ENCODE data around the gene DENND4B. TPM values are rescaled to one million over a fixed set of nuclear protein-coding genes. Genes with fewer than 3 reads are reported as not detected.

The DENND4B gene
- total and polyA plus RNA-seq, 2 donors from 2014 or later, result 13.2 to 60.6 TPM

GRCh38 chr1:153944005-153944826 lies 2.3 kb downstream of the DENND4B start:
- FAIRE-seq, result no peak
- H3K9ac ChIP-seq (ENCODE audit: low read length in 3 of 3), result no peak overlapping the region
- peaks cover 2 to 24% (median 5%) of the 10 kb centered on the region in 3 donors for H3K36me3 ChIP-seq (ENCODE audit: control insufficient read depth in 2 of 3, insufficient read depth in 3 of 3, low read length in 3 of 3)
- DNase-seq, result peak in 2 of 5 donors; percentile 38 to 81
- TF ChIP-seq CTCF (IDR thresholded peaks at IDR 0.05; ENCODE audit: borderline replicate concordance, extremely low read depth, insufficient read depth), result no peak
- peak overlapping the region in 1 of 2 donors; percentile 90 for H3K27ac ChIP-seq (ENCODE audit: low read depth in 2 of 2, low read length in 2 of 2)
- H3K4me3 ChIP-seq (ENCODE audit: low read length in 3 of 3), result peak overlapping the region in 1 of 3 donors; percentile 65
- H3K27me3 ChIP-seq (ENCODE audit: control insufficient read depth, insufficient read depth, low read length), result no peaks in the 10 kb centered on the region
- peaks cover 0 to 16% (median 3%) of the 10 kb centered on the region in 3 donors for H3K4me1 ChIP-seq (ENCODE audit: control insufficient read depth in 2 of 3, insufficient read depth in 2 of 3, low read depth in 1 of 3, low read length in 3 of 3)
- intact Hi-C loops (cut with DNase I), result no loop called here
- H3K9me3 ChIP-seq (ENCODE audit: control insufficient read depth in 2 of 3, insufficient read depth in 1 of 3, low read length in 3 of 3), result no peaks in the 10 kb centered on the region

- no peak for TF ChIP-seq CTCF (IDR thresholded peaks at IDR 0.05; ENCODE audit: borderline replicate concordance, extremely low read depth, insufficient read depth)
- Histone ChIP-seq H3K4me3 (ENCODE audit: low read length in 3 of 3) (no peak overlapping the region), H3K27me3 (ENCODE audit: control insufficient read depth, insufficient read depth, low read length) (no peaks in the 10 kb centered on the region), H3K27ac (ENCODE audit: low read depth in 2 of 2, low read length in 2 of 2) (no peak overlapping the region), H3K9me3 (ENCODE audit: control insufficient read depth in 2 of 3, insufficient read depth in 1 of 3, low read length in 3 of 3) (no peaks in the 10 kb centered on the region), H3K4me1 (ENCODE audit: control insufficient read depth in 2 of 3, insufficient read depth in 2 of 3, low read depth in 1 of 3, low read length in 3 of 3) (peaks cover 0 to 16% (median 3%) of the 10 kb centered on the region in 3 donors), H3K9ac (ENCODE audit: low read length in 3 of 3) (no peak overlapping the region), H3K36me3 (ENCODE audit: control insufficient read depth in 2 of 3, insufficient read depth in 3 of 3, low read length in 3 of 3) (peaks cover 2 to 18% (median 5%) of the 10 kb centered on the region in 3 donors)
- peak in 2 of 5 donors; percentile 23 to 70 for DNase-seq
- no peak for FAIRE-seq
- intact Hi-C loops (cut with DNase I), result no loop called here
These were observed 3.6 kb downstream of the DENND4B start for GRCh38 chr1:153942766-153943549.

GRCh38 chr1:153941826-153942725 lies 4.4 kb downstream of the DENND4B start:
- Histone ChIP-seq H3K9ac (ENCODE audit: low read length in 3 of 3) (no peak overlapping the region), H3K4me1 (ENCODE audit: control insufficient read depth in 2 of 3, insufficient read depth in 2 of 3, low read depth in 1 of 3, low read length in 3 of 3) (peaks cover 0 to 16% (median 3%) of the 10 kb centered on the region in 3 donors), H3K9me3 (ENCODE audit: control insufficient read depth in 2 of 3, insufficient read depth in 1 of 3, low read length in 3 of 3) (no peaks in the 10 kb centered on the region), H3K36me3 (ENCODE audit: control insufficient read depth in 2 of 3, insufficient read depth in 3 of 3, low read length in 3 of 3) (peaks cover 6 to 26% (median 11%) of the 10 kb centered on the region in 3 donors), H3K27me3 (ENCODE audit: control insufficient read depth, insufficient read depth, low read length) (no peaks in the 10 kb centered on the region), H3K27ac (ENCODE audit: low read depth in 2 of 2, low read length in 2 of 2) (no peak overlapping the region), H3K4me3 (ENCODE audit: low read length in 3 of 3) (no peak overlapping the region)
- DNase-seq (peak in 2 of 5 donors; percentile 27 to 69), FAIRE-seq (no peak)
- intact Hi-C loops (cut with DNase I), result no loop called here
- TF ChIP-seq CTCF (IDR thresholded peaks at IDR 0.05; ENCODE audit: borderline replicate concordance, extremely low read depth, insufficient read depth), result no peak

All from kidney (tissue), 14 donors.